Activated naive CD4-positive, alpha-beta T cell (primary cell): Measurements from ENCODE around the gene PTK6.
"Not testable (repeated sequence)": the region's sequence is repeated elsewhere in the genome, so short reads cannot be mapped to it uniquely, and the experiment has no call there.

Experiments used
- DNase-seq, 4 experiments: peaks; one replicate each; lab custom pipeline; 2025; lab: John Stamatoyannopoulos, UW

PTK6 gene

GRCh38 chr20:63536997-63537524, at the start of gene PTK6:
Gene PTK6 (minus strand): TSS chr20:63537376. CDS start chr20:63537314, 62 bp downstream.
- DNase-seq: no peak

- DNase-seq: no peak
These were observed 49.6 kb upstream of the PTK6 start for GRCh38 chr20:63586797-63587196.

- DNase-seq: no peak
These were observed 48.7 kb upstream of the PTK6 start for GRCh38 chr20:63585616-63586565.

GRCh38 chr20:63582382-63583063, 45.3 kb upstream of the PTK6 start:
- no peak for DNase-seq

GRCh38 chr20:63580796-63581461, 43.8 kb upstream of the PTK6 start:
- DNase-seq: peak in 3 of 4 experiments; percentile 26 to 71 (median 59)

GRCh38 chr20:63579017-63579694, 42.0 kb upstream of the PTK6 start:
- DNase-seq: no peak

GRCh38 chr20:63578224-63579016, 41.2 kb upstream of the PTK6 start:
- DNase-seq: no peak

GRCh38 chr20:63577317-63577894, 40.2 kb upstream of the PTK6 start:
- no peak for DNase-seq

- DNase-seq: no peak
These were observed 39.1 kb upstream of the PTK6 start for GRCh38 chr20:63576311-63576710.

- DNase-seq: no peak
These were observed 37.9 kb upstream of the PTK6 start for GRCh38 chr20:63574829-63575743.

- DNase-seq: peak in 2 of 4 experiments; percentile 61 to 74
These were observed 37.1 kb upstream of the PTK6 start, which contains the start of gene HELZ2 for GRCh38 chr20:63574156-63574828. Gene HELZ2 (minus strand): TSS chr20:63574239. CDS start chr20:63572385, 1,854 bp downstream.

- no peak for DNase-seq
These were observed 36.5 kb upstream of the PTK6 start for GRCh38 chr20:63573647-63574131.

GRCh38 chr20:63572788-63573646, 35.8 kb upstream of the PTK6 start:
- DNase-seq: no peak

GRCh38 chr20:63572071-63572787, 35.1 kb upstream of the PTK6 start:
- no peak for DNase-seq

GRCh38 chr20:63571087-63571478, 33.9 kb upstream of the PTK6 start:
- not testable (repeated sequence) for DNase-seq

- DNase-seq: no peak
These were observed 33.3 kb upstream of the PTK6 start for GRCh38 chr20:63570281-63571086.
